DOHH2 (cell line): ENCODE measurements around the gene SLC6A16.

Experiments used
- EZH2phosphoT487 ChIP-seq: fragments of 200-600 bp; sonication (generic); IDR thresholded peaks from 2 replicates; pipeline ENCODE4 v1.6.1; 2017; ENCODE audit warnings: borderline replicate concordance, mild to moderate bottlenecking, antibody characterized with exemption, low read length, moderate library complexity, mixed read lengths
- TF ChIP-seq, protein P1 (sequence below): fragments of 200-600 bp; sonication (generic); IDR thresholded peaks from one replicate; pipeline ENCODE4 v1.5.1; 2014; ENCODE audit warnings: antibody characterized with exemption, mild to moderate bottlenecking, low read depth, low read length; ENCODE audit not compliant: poor library complexity, severe bottlenecking

DNA sequence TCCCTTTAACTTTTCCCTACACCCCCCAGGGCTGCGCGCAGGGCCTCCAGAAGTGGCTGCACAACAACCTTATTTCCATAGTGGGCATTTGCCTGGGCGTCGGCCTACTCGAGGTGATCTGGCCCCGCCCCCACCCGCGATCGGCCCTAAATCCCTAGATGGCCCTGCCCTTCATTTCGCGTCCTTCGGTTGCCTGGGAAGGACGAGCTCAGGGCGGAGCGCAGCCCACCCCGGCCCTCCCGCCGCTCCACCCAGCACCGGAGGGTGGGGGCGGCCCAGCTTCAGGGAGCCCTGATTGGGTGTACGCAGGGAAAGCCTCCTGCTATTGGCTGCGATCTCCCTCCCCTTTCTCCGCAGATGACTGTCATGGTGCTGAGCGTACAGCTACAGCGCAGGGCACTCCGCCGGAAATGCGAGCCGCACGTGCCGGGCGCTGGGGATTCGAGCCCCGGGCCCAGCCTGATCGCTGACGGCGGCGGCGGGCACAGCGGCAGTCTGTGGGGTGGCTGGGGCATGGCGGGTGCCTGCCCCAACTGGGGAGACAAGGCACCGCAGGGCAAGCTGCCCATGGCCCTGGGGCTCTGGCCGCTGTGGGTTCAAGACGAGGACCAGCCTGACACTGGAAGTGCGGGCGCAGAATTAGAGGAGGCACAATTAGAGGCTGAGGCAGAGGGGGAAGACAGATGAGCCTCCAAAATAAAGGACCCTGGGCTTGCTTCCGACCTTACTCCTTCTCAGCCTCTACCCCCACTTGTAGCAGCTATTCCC lies 14.5 kb upstream of the SLC6A16 start:
- TF ChIP-seq, protein P1, sequence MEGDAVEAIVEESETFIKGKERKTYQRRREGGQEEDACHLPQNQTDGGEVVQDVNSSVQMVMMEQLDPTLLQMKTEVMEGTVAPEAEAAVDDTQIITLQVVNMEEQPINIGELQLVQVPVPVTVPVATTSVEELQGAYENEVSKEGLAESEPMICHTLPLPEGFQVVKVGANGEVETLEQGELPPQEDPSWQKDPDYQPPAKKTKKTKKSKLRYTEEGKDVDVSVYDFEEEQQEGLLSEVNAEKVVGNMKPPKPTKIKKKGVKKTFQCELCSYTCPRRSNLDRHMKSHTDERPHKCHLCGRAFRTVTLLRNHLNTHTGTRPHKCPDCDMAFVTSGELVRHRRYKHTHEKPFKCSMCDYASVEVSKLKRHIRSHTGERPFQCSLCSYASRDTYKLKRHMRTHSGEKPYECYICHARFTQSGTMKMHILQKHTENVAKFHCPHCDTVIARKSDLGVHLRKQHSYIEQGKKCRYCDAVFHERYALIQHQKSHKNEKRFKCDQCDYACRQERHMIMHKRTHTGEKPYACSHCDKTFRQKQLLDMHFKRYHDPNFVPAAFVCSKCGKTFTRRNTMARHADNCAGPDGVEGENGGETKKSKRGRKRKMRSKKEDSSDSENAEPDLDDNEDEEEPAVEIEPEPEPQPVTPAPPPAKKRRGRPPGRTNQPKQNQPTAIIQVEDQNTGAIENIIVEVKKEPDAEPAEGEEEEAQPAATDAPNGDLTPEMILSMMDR: peak; percentile 16
- no peak for TF ChIP-seq EZH2phosphoT487
